CD8-positive, alpha-beta memory T cell (primary cell): ENCODE results near the gene C1GALT1C1L. TPM values are rescaled to one million over a fixed set of nuclear protein-coding genes. Genes with fewer than 3 reads are reported as not detected.
"Not testable (repeated sequence)": the region's sequence is repeated elsewhere in the genome, so short reads cannot be mapped to it uniquely, and the experiment has no call there.

Source experiments
- CTCF ChIA-PET: fragments of 350-600 bp; sonication (Branson Sonifier 250); formaldehyde crosslinking; loops from one replicate; lab custom pipeline; 2021; ENCODE audit warnings: antibody characterized with exemption; lab: Charles Lee
- POLR2A ChIA-PET: fragments of 350-600 bp; sonication (Branson Sonifier 250); formaldehyde crosslinking; loops from one replicate; lab custom pipeline; 2021; ENCODE audit warnings: antibody characterized with exemption; lab: Charles Lee
- DNase-seq, 5 donors: peaks; one replicate each; pipeline versions ENCODE4 v3.0.0 to v3.0.0-alpha.2; 2020 to 2022; ENCODE audit warnings: mixed read lengths in 1 of 5
- H3K27ac ChIP-seq: one replicate; pipeline ENCODE4 v1.7.0; 2013; ENCODE audit warnings: low read depth, mild to moderate bottlenecking, low read length, moderate library complexity
- H3K27me3 ChIP-seq: 2 replicates; pipeline ENCODE4 v1.7.0; 2013; ENCODE audit warnings: low read length, mild to moderate bottlenecking; ENCODE audit not compliant: insufficient read depth, poor library complexity, severe bottlenecking
- H3K36me3 ChIP-seq: 2 replicates; pipeline ENCODE4 v1.7.0; 2013; ENCODE audit warnings: mild to moderate bottlenecking, low read length, moderate library complexity; ENCODE audit not compliant: insufficient read depth
- H3K4me1 ChIP-seq: 2 replicates; pipeline ENCODE4 v1.7.0; 2013; ENCODE audit warnings: mild to moderate bottlenecking, low read length, moderate library complexity; ENCODE audit not compliant: insufficient read depth
- H3K4me3 ChIP-seq: 2 replicates; pipeline ENCODE4 v1.7.0; 2013; ENCODE audit warnings: mild to moderate bottlenecking, low read length
- H3K9me3 ChIP-seq: 2 replicates; pipeline ENCODE4 v1.7.0; 2013; ENCODE audit warnings: mild to moderate bottlenecking, low read length
- H3K27ac Mint-ChIP-seq, 8 donors: one replicate each; pipeline ENCODE4 v1.8.0; 2020 to 2021; ENCODE audit warnings: mixed read lengths in 8 of 8, mild to moderate bottlenecking in 6 of 8, inconsistent platforms in 3 of 8, moderate library complexity in 3 of 8
- H3K27me3 Mint-ChIP-seq, 2 donors: one replicate each; pipeline ENCODE4 v1.8.0; 2020 to 2021; ENCODE audit warnings: mixed read lengths in 2 of 2, mild to moderate bottlenecking in 1 of 2, moderate library complexity in 1 of 2
- H3K36me3 Mint-ChIP-seq, 3 donors: one replicate each; pipeline ENCODE4 v1.8.0; 2020 to 2021; ENCODE audit warnings: mixed read lengths in 3 of 3, inconsistent platforms in 1 of 3, mild to moderate bottlenecking in 1 of 3
- H3K4me1 Mint-ChIP-seq, 3 donors: one replicate each; pipeline ENCODE4 v1.8.0; 2020 to 2021; ENCODE audit warnings: mixed read lengths in 3 of 3, inconsistent platforms in 1 of 3, mild to moderate bottlenecking in 1 of 3
- H3K4me3 Mint-ChIP-seq, 7 donors: one replicate each; pipeline ENCODE4 v1.8.0; 2020 to 2021; ENCODE audit warnings: mixed read lengths in 7 of 7, mild to moderate bottlenecking in 6 of 7, moderate library complexity in 4 of 7, inconsistent platforms in 2 of 7
- H3K9me3 Mint-ChIP-seq, 5 donors: one replicate each; pipeline ENCODE4 v1.8.0; 2020 to 2022; ENCODE audit warnings: mixed read lengths in 5 of 5, mild to moderate bottlenecking in 3 of 5, moderate library complexity in 2 of 5, inconsistent platforms in 1 of 5
- polyA plus RNA-seq: library from polyadenylated mRNA; unstranded; fragments of 300-500 nt; fragmentation: Illumina TruSeq; gene quantifications from one replicate; pipeline ENCODE4 v1.2.3, GENCODE V29; 2021
- total RNA-seq, 2 experiments: library from RNA; stranded (reverse); gene quantifications; one replicate each; pipeline ENCODE4 v1.2.3, GENCODE V29; 2021

The C1GALT1C1L gene
- total and polyA plus RNA-seq, 3 experiments from 2014 or later: 0.20 TPM; not detected in 2

GRCh38 chr2:43642363-43642762 is 33.9 kb downstream of the C1GALT1C1L start:
- Mint-ChIP-seq H3K9me3 (peaks cover 0 to 17% (median 11%) of the 10 kb centered on the region in 5 donors), H3K27ac (no peak overlapping the region), H3K36me3 (no peaks in the 10 kb centered on the region), H3K4me3 (no peak overlapping the region), H3K4me1 (peaks cover 6 to 7% (median 7%) of the 10 kb centered on the region in 3 donors), H3K27me3 (peaks cover 8 to 14% of the 10 kb centered on the region in 2 donors)
- H3K36me3 ChIP-seq: no peaks in the 10 kb centered on the region
- DNase-seq: no peak
- ChIA-PET POLR2A (no interaction called here), CTCF (no interaction called here)
- no peak overlapping the region for H3K27ac ChIP-seq
- no peak overlapping the region for H3K4me3 ChIP-seq
- no peaks in the 10 kb centered on the region for H3K27me3 ChIP-seq
- no peaks in the 10 kb centered on the region for H3K4me1 ChIP-seq
- H3K9me3 ChIP-seq: no peaks in the 10 kb centered on the region

GRCh38 chr2:43637030-43637803 is 39.0 kb downstream of the C1GALT1C1L start, which contains the start of gene PLEKHH2:
Gene PLEKHH2 (plus strand): TSS chr2:43637260. CDS start chr2:43644674, 7,414 bp downstream.
- Mint-ChIP-seq H3K9me3 (peaks cover 0 to 19% (median 11%) of the 10 kb centered on the region in 5 donors), H3K27me3 (peaks cover 33 to 39% of the 10 kb centered on the region in 2 donors), H3K27ac (peak within 1 kb of the TSS in 7 of 8 donors; percentile 4 to 91 (median 80)), H3K4me1 (peaks cover 14 to 22% (median 19%) of the 10 kb centered on the region in 3 donors), H3K36me3 (peaks cover 0 to 3% (median 0%) of the 10 kb centered on the region in 3 donors), H3K4me3 (peak within 1 kb of the TSS; percentile 86 to 93 (median 90))
- H3K4me3 ChIP-seq: peak within 1 kb of the TSS; percentile 75
- no peak within 1 kb of the TSS for H3K27ac ChIP-seq
- H3K4me1 ChIP-seq: no peaks in the 10 kb centered on the region
- ChIA-PET CTCF (interaction anchor here (0.6 to 1.1 kb wide), 4 partner anchors 29 to 690 kb away, joined by 3 to 4 read pairs (median 3); no protein-coding TSS in a partner anchor), POLR2A (interaction anchor here (1.6 kb wide), 1 partner anchor 41 kb away, joined by 3 read pairs; no protein-coding TSS in a partner anchor)
- H3K27me3 ChIP-seq: peaks cover 9% of the 10 kb centered on the region
- no peaks in the 10 kb centered on the region for H3K36me3 ChIP-seq
- DNase-seq: peak; percentile 72 to 87 (median 77)
- H3K9me3 ChIP-seq: no peaks in the 10 kb centered on the region

DNA sequence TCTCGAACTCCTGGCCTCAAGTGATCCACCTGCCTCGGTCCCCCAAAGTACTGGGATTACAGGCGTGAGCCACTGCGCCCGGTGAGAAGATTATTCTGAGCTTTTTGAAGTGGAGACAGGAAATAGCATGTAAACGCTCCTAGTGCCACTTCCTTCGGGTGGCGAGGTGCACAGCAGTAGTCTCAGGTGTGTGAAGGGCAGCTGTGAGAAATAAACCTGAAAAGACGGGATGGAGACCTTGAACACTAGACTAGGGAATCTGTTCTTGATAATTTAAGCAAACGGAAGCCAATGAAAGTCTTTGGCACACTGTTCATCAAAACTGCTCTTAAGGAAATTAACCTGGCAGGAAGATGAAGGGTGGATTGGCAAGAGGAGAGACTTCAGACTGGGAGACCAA is 39.6 kb downstream of the C1GALT1C1L start:
- Mint-ChIP-seq H3K27ac (peak overlapping the region in 7 of 8 donors; percentile 4 to 91 (median 66)), H3K4me1 (peaks cover 14 to 22% (median 19%) of the 10 kb centered on the region in 3 donors), H3K9me3 (peaks cover 0 to 19% (median 11%) of the 10 kb centered on the region in 5 donors), H3K4me3 (peak overlapping the region; percentile 86 to 93 (median 90)), H3K27me3 (peaks cover 33 to 45% of the 10 kb centered on the region in 2 donors), H3K36me3 (peaks cover 0 to 3% (median 0%) of the 10 kb centered on the region in 3 donors)
- POLR2A ChIA-PET: interaction anchor here (1.6 kb wide), 1 partner anchor 40 kb away, joined by 3 read pairs; no protein-coding TSS in a partner anchor
- peaks cover 9% of the 10 kb centered on the region for H3K27me3 ChIP-seq
- H3K27ac ChIP-seq: no peak overlapping the region
- H3K4me1 ChIP-seq: no peaks in the 10 kb centered on the region
- CTCF ChIA-PET: interaction anchor here (0.6 to 1.1 kb wide), 4 partner anchors 28 to 689 kb away, joined by 3 to 4 read pairs (median 3); no protein-coding TSS in a partner anchor
- H3K9me3 ChIP-seq: no peaks in the 10 kb centered on the region
- DNase-seq: no peak
- H3K4me3 ChIP-seq: peak overlapping the region; percentile 75
- no peaks in the 10 kb centered on the region for H3K36me3 ChIP-seq

DNA sequence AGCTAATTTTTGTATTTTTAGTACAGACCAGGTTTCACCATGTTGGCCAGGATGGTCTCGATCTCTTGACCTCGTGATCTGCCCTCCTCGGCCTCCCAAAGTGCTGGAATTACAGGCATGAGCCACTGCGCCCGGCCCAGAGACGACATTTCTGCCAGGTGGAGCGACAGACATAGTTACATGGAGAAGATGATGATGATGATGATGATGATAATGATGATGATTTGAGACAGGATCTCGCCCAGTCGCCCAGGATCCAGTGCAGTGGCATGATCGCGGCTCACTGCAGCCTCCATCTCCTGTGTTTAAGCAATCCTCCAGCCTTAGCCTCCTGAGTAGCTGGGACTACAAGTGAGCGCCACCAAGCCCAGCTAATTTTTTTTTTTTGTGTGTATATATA is 40.1 kb downstream of the C1GALT1C1L start:
- not testable (repeated sequence) for H3K27ac Mint-ChIP-seq, H3K9me3 ChIP-seq, H3K36me3 ChIP-seq, DNase-seq, H3K27ac ChIP-seq, H3K36me3 Mint-ChIP-seq, H3K27me3 ChIP-seq, H3K4me1 ChIP-seq, H3K4me3 ChIP-seq
- peaks cover 33 to 50% of the 10 kb centered on the region in 2 donors for H3K27me3 Mint-ChIP-seq
- ChIA-PET CTCF (interaction anchor here (1.1 kb wide), 2 partner anchors 584 to 689 kb away, joined by 3 to 4 read pairs; no protein-coding TSS in a partner anchor), POLR2A (interaction anchor here (1.6 kb wide), 1 partner anchor 40 kb away, joined by 3 read pairs; no protein-coding TSS in a partner anchor)
- peak overlapping the region in 6 of 7 donors; percentile 10 to 93 (median 46) for H3K4me3 Mint-ChIP-seq
- peaks cover 14 to 22% (median 19%) of the 10 kb centered on the region in 3 donors for H3K4me1 Mint-ChIP-seq
- peaks cover 0 to 18% (median 11%) of the 10 kb centered on the region in 5 donors for H3K9me3 Mint-ChIP-seq

- ChIA-PET CTCF (interaction anchor here (1.0 kb wide), 1 partner anchor 22 kb away, joined by 3 read pairs; no protein-coding TSS in a partner anchor), POLR2A (no interaction called here)
- Histone ChIP-seq H3K4me3 (no peak overlapping the region), H3K36me3 (no peaks in the 10 kb centered on the region), H3K4me1 (no peaks in the 10 kb centered on the region), H3K27ac (no peak overlapping the region), H3K9me3 (no peaks in the 10 kb centered on the region), H3K27me3 (peaks cover 9% of the 10 kb centered on the region)
- H3K4me3 Mint-ChIP-seq: peak overlapping the region in 1 of 7 donors; percentile 28
- peaks cover 0 to 3% (median 0%) of the 10 kb centered on the region in 3 donors for H3K36me3 Mint-ChIP-seq
- H3K9me3 Mint-ChIP-seq: peaks cover 0 to 12% (median 9%) of the 10 kb centered on the region in 5 donors
- DNase-seq: no peak
- H3K27ac Mint-ChIP-seq: no peak overlapping the region
- peaks cover 33 to 57% of the 10 kb centered on the region in 2 donors for H3K27me3 Mint-ChIP-seq
- peaks cover 14 to 22% (median 19%) of the 10 kb centered on the region in 3 donors for H3K4me1 Mint-ChIP-seq
Observed at GRCh38 chr2:43634604-43635306, 41.5 kb downstream of the C1GALT1C1L start.

GRCh38 chr2:43631618-43632317 is 44.5 kb downstream of the C1GALT1C1L start:
- Histone ChIP-seq H3K27me3 (peaks cover 9% of the 10 kb centered on the region), H3K9me3 (no peaks in the 10 kb centered on the region), H3K4me3 (no peak overlapping the region), H3K27ac (no peak overlapping the region), H3K4me1 (no peaks in the 10 kb centered on the region), H3K36me3 (no peaks in the 10 kb centered on the region)
- peaks cover 0 to 9% (median 3%) of the 10 kb centered on the region in 5 donors for H3K9me3 Mint-ChIP-seq
- CTCF ChIA-PET: no interaction called here
- POLR2A ChIA-PET: no interaction called here
- H3K4me1 Mint-ChIP-seq: peaks cover 7 to 13% (median 11%) of the 10 kb centered on the region in 3 donors
- H3K27me3 Mint-ChIP-seq: peaks cover 27 to 57% of the 10 kb centered on the region in 2 donors
- H3K4me3 Mint-ChIP-seq: no peak overlapping the region
- no peak for DNase-seq
- H3K27ac Mint-ChIP-seq: no peak overlapping the region
- H3K36me3 Mint-ChIP-seq: peaks cover 0 to 5% (median 2%) of the 10 kb centered on the region in 3 donors
